NCI-H1092 treated with DMSO at 0.1 percent for 48 hours (cell line): ENCODE results near the gene C1QL4.
"Not testable (repeated sequence)": the region's sequence is repeated elsewhere in the genome, so short reads cannot be mapped to it uniquely, and the experiment has no call there.

Experiments used
- DNase-seq: peaks from one replicate; lab custom pipeline; 2025; lab: John Stamatoyannopoulos, UW

Gene C1QL4

DNA sequence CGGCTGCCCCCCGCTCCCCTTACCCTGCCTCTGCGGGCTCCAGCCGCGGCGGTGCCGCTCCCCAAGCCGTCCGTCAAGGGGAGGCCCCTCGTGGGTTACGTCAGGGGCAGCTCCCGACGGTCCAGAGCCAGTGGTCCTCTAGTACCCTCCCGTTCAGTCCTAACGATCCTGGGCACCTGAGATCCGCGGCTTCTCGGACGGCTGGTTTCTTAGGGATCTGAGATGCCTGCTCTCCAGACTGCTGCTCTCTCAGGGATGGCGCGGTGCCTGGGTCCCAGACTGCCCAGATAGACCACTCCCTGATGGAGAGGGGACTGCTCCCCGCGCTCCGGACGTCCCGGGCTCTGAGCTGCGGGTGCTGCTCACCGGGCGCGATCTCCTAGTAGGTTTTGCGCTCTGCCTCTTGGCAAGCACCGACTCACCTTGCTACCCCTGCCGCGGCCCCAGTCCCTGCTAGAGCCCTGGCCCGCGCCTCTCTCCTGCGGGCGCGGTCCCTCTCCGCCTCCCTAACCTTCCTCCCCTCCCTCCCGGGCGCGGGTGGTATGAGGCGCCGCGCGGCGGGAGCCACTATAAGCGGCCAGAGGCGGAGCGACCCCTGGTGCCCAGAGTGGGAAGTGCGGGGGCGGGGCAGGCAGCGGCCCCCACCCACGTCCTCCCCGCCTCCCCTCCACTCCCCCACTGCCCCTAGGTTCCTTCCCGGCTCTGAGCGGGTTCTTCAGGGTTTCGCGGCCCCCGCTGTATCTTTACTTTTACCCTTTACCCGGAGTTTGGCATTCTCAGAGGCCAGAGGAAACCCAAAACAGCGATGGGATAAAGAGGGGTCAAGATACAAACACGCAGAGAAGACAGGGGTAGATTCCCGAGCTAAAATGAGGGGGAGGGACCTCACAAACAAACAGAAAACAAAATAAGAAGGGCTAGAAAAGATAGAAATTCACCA lies at the start of gene C1QL4:
TSS of gene C1QL4 (minus strand) at position 544 of the 940 bp plus-strand sequence. CDS start 711 bp downstream, outside the sequence.
- DNase-seq = peak; percentile 38

DNA sequence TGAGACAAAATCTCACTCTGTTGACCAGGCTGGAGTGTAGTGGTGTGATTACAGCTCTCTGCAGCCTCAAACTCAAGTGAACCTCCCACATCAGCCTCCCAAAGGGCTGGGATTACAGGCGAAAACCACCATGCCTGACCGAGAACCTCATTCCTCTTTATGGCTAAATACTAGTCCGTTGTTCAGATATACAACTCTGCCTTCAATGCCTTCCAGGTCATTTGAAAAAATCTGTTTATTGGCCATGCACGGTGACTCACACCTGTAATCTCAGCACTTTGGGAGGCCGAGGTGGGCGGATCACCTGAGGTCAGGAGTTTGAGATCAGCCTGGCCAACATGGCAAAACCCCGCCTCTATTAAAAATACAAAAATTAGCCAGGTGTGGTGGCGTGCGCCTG lies 43.2 kb upstream of the C1QL4 start:
- not testable (repeated sequence) for DNase-seq

DNA sequence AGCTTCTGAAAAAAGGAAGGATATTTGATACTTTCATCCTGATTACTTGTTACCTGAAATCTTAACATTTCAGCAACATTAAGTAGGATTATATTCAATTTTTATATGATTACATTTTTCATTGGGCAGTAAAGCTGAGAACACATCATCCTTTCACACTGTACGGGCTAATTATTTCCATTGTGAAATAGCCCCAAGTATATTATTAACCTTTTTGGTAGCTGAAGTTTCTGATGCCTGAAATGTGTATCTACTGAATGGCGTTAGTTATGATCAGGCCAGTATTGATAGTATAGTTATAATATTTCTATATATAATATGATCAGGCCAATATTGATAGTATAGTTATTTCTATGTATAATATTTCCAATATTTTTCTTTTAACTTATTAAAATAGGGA lies 40.4 kb upstream of the C1QL4 start:
- no peak for DNase-seq

DNA sequence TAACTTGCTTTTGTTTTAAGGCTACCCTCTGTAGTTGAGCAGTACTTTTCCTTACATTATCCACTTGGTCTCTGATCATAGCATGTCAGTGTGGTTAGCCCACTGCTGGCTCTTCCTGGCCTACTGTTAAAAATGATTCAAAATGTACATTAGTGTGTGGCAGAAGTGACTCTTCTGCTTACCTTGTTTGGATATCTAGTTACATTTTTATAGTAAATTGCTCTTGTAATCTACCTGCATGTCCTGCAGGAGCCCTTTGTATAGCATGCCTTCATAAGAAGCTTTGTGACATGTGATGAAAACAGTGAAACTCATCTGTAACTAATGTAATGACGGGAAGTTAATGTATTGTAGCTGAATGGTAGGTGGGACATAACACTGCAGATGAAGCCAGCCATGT lies 38.4 kb upstream of the C1QL4 start:
- no peak for DNase-seq

DNA sequence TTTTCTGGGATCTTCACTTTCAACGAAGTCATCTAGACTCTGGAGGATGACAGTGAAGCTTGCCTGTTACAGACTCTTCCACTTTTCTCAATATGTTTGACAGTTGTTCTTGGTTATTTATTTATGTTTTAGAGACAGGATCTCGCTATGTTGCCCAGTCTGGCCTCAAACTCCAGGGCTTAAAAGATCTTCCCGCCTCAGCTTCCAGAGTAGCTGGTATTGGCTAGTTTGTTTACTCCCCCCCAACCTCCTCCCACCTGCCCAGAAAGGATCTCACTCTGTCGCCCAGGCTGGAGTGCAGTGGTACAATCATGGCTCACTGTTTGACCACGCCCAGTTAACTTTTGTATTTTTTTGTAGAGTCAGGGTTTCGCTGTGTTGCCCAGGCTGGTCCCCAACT lies 33.6 kb upstream of the C1QL4 start:
- DNase-seq = no peak

DNA sequence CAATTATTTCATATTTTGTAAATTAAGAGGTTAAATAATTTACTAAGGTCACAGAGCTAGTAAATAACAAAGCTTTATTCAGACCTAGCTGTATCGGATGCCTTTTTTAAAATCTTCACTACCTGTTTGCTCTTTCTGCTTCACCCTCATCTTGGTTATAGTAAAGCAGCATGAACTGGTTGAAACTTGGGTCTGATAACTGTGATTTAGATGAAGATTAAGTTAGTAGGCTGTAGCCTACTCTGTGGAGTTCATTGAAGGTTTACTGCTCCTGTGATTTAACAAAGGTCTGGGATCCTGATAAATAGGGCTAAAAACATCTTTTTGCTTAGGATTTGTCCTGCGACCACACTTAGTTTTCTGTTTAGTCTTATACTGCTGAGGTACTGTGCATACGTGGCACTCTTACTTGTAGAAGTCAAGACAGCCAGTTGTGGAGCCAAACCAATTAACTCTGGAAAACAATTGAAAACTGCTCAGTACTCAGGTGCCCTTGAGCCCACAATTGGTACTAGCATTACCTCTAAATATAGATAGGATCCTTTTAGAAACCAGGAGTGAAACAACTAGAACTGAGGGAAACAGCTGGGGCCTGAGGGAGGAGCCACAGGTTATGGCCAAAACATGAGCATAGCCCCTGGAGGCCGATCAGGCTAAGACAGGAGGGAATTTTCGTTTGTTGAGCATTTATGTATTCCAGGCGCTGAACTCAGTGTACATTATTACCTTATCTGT lies 32.6 kb upstream of the C1QL4 start:
- no peak for DNase-seq

DNA sequence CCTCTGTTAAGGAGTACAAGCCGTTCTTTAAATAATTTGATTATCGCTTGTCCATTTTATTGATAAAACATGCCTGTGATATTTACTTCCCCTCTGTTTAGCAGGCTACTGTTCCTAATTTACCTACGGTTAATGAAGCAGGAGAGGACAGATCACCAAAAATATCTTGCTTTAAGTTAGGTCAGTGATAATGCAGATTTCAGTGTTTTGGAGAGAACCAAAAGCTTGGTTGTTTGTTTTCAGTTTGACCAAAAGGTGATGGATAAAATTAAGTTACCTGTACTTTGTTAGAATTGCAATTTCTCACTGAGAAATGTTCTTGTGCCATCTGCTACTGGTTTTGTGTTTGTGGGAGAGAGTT lies 31.2 kb upstream of the C1QL4 start:
- DNase-seq = no peak

DNA sequence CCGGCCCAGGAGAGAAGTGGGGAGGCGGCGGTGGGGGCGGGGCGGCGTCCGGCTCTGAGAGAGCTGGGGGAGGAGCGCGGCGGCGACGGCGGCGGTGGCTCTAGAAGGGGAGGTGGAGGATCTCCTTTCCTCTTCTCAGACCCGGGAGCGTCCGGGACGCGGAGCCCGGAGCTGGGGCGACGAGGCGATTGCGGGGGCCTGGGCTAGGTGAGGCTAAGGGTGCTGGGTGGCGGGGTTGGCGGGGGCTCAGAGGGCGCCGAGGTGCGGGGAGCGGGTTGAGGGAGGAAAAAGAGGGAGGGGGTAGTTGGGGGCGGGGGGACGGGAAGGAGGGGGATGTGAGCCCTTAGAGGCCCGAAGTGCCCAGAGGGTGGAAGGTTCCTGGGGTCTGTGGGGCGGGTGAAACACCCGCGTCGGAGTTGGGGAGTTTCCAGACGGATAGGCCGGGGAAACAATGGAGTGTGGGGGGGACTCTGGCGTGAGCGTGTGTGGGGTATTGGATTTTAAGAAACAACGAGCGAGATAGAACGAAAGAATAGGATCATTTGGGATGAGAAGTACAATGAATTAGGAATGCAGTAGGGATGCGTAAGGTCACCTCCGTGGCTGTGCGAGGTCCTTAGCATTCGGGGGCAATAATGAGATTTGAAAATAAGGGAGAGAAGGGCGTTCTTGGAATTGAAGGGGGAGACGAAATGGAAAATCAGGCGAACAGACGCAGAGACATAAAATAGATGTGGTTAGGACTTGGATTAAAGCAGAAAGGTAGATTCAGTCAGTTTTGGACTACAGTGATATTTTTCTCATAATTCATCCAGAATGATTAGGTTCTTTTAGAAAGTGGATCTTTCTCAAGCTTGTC lies 30.6 kb upstream of the C1QL4 start, which contains the start of gene SPATS2:
TSS of gene SPATS2 (plus strand) at position 82 of the 859 bp plus-strand sequence. CDS start 93,551 bp downstream, outside the sequence.
- peak; percentile 46 for DNase-seq

DNA sequence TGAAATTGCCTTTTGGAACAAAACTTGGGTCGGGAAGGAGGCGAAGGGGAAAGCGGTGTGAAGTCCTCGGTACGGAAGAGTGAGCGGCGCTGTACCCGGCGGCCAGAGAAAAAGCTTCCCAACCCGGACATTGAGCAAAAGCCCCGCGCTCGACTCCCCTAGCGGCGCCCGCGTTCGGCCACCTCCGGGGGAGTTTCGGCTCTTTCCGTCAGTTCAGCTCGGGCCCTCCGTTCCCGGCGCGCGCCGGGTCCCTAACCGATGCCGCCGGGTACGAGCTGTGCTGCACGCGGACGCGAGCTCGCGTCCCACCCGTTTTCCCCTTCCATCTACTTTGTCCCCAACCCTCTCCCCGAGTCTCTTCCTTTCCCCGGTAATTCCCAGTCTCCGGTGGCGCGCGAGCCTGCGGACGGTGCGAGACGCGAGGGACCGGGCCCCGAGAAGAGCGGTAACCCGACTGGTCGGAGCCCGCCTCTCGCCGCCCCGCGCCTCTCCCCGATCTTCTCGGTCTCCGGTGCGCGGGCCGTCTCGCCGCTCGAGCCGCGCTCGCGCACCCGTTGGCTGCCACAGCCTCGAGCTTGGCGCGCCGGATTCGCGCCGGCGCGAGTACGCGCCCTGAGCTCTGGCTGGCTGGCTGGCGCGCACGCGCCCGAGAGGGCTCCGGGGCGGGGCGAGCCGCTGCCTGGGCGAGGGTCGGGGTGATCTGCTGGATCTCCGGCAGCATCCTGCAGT lies 29.8 kb upstream of the C1QL4 start:
- peak; percentile 83 for DNase-seq

DNA sequence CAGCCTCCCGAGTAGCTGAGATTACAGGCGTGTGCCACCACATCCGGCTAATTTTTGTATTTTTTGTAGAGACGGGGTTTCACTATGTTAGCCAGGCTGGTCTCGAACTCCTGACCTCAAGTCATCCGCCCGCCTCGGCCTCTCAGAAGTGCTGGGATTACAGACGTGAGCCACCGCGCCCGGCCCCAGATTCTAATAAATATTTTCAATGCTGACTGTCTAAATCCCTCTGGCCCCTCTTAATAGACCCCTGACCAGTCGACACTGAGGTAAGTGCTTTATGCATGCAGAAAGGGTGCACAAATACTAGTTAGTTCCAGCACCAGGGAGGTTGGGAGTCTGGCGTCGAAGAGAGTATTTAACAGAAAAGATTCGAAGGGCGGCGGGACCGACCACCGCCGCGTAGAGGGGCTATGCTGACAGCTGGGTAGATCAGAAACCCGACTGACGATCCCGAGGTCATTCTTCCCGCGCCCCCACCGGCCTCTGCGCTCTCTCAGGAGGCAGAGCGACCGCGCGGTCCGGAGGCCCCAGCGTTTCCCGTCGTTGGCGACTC lies 29.2 kb upstream of the C1QL4 start:
- DNase-seq = no peak

DNA sequence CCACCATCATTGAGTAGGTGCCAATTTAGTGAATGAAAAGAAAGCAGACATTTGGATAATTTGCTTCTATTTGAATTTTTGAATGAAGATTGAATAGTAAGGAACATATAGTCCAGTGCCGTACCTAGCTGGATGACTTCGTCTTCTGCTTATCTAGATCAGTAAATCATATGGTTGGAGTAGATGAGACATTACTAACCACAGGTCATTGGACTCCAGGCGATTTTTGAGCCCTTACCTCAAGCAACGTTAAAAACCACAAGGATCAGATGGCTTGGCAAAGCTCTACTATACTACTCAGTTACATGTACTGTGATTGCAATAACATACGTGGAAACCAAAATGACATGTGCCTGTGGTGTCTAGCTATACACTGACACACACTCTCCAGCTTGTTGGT lies 28.6 kb upstream of the C1QL4 start:
- no peak for DNase-seq

DNA sequence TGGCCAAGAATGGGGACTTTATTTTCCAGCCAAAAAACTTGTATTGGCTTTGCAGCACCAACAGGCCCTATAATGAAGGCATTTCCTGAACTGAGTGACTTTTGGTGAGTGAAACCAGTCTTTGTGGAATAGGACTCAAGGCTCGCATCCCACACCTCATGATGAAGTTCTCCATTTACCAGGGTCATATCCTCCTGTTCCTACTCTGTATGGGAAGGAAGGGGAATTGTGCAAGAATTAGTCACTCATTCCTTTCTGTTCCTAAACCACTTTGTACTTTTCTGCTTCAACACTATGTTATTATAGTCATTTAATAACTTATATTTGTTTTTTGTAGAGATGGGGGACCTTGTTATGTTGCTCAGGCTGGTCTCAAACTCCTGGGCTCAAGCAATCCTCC lies 28.0 kb upstream of the C1QL4 start:
- DNase-seq = no peak

DNA sequence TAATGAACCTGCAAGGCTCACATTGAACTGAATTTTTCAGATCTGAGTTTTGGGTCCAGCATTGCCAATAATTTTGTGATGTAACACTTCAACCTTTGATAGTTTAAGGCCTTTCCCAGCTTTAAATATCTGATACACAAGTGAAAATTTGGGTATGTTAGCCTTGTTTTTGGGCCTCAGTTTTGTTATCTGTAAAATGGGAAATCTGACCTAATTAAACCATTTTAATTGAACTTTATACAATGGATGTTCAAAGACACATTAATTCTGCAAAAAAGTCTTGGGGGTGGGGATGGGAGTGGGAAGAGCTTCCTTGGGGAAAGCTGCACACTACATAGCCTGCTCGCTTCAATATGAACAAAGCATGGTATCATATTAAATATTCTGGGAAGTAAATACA lies 25.1 kb upstream of the C1QL4 start:
- no peak for DNase-seq

DNA sequence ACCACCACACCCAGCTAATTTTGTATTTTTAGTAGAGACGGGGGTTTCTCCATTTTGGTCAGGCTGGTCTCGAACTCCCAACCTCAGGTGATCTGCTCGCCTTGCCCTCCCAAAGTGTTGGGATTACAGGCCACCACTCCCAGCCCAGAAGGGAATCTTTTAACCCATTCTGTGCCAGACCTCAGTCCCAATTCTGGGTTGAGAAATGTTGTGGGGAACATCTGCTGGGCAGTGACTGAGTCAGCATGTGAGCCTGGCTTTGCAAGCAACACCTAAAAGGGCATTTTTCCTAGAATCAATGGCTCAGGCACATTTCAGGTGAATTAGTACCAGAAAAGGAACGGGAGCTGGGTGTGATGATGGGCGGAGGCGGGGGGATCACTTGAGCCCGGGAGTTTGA lies 22.7 kb upstream of the C1QL4 start:
- no peak for DNase-seq

DNA sequence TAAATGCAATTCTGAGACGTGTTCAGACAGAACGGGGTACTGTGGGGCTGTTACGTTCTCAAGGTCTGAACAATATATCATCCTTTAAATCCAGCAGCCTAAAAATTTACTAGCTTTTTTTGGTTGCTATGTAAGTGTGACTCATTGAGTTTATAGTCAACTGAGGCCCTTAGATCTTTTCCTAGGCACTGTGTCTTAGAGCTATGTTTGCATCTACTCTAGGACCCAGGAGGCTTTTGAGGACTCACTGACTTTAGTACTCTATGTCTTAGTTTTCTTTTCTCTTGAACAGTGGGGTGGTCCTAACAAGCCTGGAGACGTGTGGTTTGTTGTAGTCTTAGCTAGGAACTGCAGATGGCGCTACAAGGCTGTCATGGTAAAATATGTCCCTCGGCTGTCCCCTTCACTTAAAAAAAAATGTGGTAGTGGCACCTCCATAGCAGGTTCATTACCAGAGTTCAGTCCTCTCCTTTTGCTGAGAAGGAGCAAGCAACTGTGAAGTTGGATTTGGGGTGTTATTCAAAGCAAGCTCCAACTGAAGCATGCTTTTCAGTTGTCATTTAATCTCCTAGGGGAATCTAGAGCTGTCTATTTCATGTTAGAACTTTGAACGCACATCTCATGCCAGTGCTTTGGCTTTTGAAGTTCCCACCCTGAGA lies 21.6 kb upstream of the C1QL4 start:
- peak; percentile 69 for DNase-seq

DNA sequence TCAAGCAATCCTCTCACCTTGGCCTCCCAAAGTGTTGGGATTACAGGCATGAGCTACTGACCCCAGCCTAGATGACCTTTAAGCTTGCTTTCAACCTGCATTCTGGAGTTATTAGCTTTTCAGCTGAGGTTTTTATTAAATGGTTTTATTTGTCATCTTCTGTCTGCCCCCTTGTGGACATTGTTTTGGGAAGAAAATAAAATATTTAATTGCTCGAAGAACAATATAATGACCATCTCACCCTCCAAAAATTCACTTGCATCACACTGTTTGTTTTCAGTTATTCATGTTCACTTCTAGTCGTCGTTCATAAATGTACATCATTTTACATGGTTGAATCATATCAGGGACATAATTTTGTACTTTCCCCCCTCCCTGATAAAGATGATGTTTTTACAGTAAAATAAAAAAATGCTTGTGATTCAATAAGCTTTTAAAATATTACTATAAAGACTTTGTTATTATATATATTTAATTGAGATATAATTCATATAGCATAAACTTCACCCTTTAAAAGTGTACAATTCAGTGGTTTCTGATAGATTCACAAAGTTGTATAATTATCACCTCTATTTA lies 20.2 kb upstream of the C1QL4 start:
- DNase-seq = no peak

DNA sequence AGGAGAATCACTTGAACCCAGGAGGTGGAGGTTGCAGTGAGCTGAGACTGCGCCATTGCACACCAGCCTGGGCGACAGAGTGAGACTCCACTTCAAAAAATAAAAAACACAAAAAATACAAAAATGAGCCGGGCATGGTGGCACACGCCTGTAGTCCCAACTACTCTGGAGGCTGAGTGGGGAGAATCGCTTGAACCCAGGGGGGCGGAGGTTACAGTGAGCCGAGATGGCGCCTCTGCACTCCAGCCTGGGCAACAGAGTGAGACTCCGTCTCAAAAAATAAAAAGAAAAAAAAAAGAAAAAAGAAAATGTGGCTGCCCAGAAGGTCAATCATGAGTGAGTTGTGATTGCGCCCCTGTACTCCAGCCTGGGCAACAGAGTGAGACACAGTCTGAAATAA lies 18.9 kb upstream of the C1QL4 start:
- no peak for DNase-seq

DNA sequence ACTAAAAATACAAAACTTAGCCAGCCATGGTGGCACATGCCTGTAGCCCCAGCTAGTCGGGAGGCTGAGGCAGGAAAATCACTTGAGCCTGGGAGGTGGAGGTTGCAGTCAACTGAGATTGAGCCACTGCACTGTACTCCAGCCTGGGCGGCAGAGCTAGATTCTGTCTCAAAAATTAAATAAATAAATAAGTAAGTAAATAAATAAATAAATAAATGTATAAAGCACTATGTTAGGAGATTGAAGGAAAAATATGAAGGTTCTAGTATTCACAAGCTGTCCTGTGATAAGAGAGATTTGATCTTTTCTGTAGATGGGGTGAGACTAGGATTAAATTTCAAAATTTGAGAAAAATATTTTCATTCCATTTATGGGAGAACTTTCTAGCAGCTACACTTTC lies 15.4 kb upstream of the C1QL4 start:
- no peak for DNase-seq

DNA sequence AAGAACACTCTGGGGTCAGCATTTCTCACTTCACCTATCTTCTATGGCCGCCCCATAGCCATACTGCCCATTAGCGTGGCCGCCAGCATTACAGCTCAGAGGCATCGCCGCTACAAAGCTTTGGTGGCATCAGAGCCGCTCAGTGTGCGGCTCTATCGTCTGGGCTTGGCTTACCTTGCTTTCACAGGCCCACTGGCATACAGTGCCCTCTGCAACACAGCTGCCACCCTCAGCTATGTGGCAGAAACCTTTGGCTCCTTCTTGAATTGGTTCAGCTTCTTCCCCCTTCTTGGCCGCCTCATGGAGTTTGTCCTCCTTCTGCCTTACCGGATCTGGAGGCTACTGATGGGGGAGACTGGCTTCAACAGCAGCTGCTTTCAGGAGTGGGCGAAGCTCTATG lies 12.3 kb upstream of the C1QL4 start:
- DNase-seq = no peak

DNA sequence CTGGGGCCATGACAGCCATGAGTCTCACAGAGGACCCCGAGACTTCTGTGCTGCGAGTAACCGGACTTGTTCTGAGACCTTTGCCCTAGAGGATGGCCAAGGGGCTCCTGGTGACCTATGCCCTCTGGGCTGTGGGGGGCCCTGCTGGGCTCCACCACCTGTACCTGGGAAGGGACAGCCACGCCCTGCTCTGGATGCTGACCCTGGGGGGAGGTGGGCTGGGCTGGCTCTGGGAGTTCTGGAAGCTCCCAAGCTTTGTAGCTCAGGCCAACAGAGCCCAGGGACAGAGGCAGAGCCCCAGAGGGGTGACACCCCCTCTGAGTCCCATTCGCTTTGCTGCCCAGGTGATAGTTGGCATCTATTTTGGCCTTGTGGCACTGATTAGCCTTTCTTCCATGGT lies 11.8 kb upstream of the C1QL4 start:
- DNase-seq = no peak
